ENCODE measurements around the gene OR14A16.

The OR14A16 gene

GRCh38 chr1:247845693-247846017 is 21.7 kb upstream of the OR14A16 start:
- no peaks in the 10 kb centered on the region for H3K36me3 ChIP-seq (ENCODE audit: control insufficient read depth, insufficient read depth, low read length)
- H3K9ac ChIP-seq (ENCODE audit: low read length), result no peak overlapping the region
- H3K27ac ChIP-seq (ENCODE audit: low read depth, low read length), result no peak overlapping the region
- no peak overlapping the region for H3K4me3 ChIP-seq (ENCODE audit: low read depth, low read length)
- no peaks in the 10 kb centered on the region; the same call in 1 of the 2 replicates for H3K9me3 ChIP-seq (ENCODE audit: control insufficient read depth, insufficient read depth, low read depth, low read length)
- peaks cover 11% of the 10 kb centered on the region for H3K4me1 ChIP-seq (ENCODE audit: control insufficient read depth, insufficient read depth, low read length)
- H3K27me3 ChIP-seq (ENCODE audit: control insufficient read depth, insufficient read depth, low read length), result no peaks in the 10 kb centered on the region

- Histone ChIP-seq H3K27me3 (ENCODE audit: control insufficient read depth, insufficient read depth, low read length) (no peaks in the 10 kb centered on the region), H3K4me3 (ENCODE audit: low read depth, low read length) (no peak overlapping the region), H3K4me1 (ENCODE audit: control insufficient read depth, insufficient read depth, low read length) (peaks cover 11% of the 10 kb centered on the region), H3K27ac (ENCODE audit: low read depth, low read length) (no peak overlapping the region), H3K9ac (ENCODE audit: low read length) (no peak overlapping the region), H3K9me3 (ENCODE audit: control insufficient read depth, insufficient read depth, low read depth, low read length) (no peaks in the 10 kb centered on the region; the same call in 1 of the 2 replicates), H3K36me3 (ENCODE audit: control insufficient read depth, insufficient read depth, low read length) (no peaks in the 10 kb centered on the region)
Observed at GRCh38 chr1:247845011-247845692, 21.2 kb upstream of the OR14A16 start.

- Histone ChIP-seq H3K9ac (ENCODE audit: low read length) (no peak overlapping the region), H3K27ac (ENCODE audit: low read depth, low read length) (no peak overlapping the region), H3K27me3 (ENCODE audit: control insufficient read depth, insufficient read depth, low read length) (no peaks in the 10 kb centered on the region), H3K4me3 (ENCODE audit: low read depth, low read length) (no peak overlapping the region), H3K9me3 (ENCODE audit: control insufficient read depth, insufficient read depth, low read depth, low read length) (no peaks in the 10 kb centered on the region; the same call in 1 of the 2 replicates), H3K36me3 (ENCODE audit: control insufficient read depth, insufficient read depth, low read length) (no peaks in the 10 kb centered on the region), H3K4me1 (ENCODE audit: control insufficient read depth, insufficient read depth, low read length) (peaks cover 11% of the 10 kb centered on the region)
Observed at GRCh38 chr1:247843411-247843810, 19.5 kb upstream of the OR14A16 start.

GRCh38 chr1:247841796-247842195 is 17.9 kb upstream of the OR14A16 start, which contains the start of gene OR11L1:
Gene OR11L1 (minus strand): TSS chr1:247841896. CDS start chr1:247841896, 0 bp downstream.
- no peaks in the 10 kb centered on the region for H3K36me3 ChIP-seq (ENCODE audit: control insufficient read depth, insufficient read depth, low read length)
- no peak within 1 kb of the TSS for H3K9ac ChIP-seq (ENCODE audit: low read length)
- H3K9me3 ChIP-seq (ENCODE audit: control insufficient read depth, insufficient read depth, low read depth, low read length), result no peaks in the 10 kb centered on the region; the same call in 1 of the 2 replicates
- H3K4me3 ChIP-seq (ENCODE audit: low read depth, low read length), result no peak within 1 kb of the TSS
- H3K4me1 ChIP-seq (ENCODE audit: control insufficient read depth, insufficient read depth, low read length), result peaks cover 11% of the 10 kb centered on the region
- no peak within 1 kb of the TSS for H3K27ac ChIP-seq (ENCODE audit: low read depth, low read length)
- H3K27me3 ChIP-seq (ENCODE audit: control insufficient read depth, insufficient read depth, low read length), result no peaks in the 10 kb centered on the region

GRCh38 chr1:247840818-247841217 is 16.9 kb upstream of the OR14A16 start:
- Histone ChIP-seq H3K4me1 (ENCODE audit: control insufficient read depth, insufficient read depth, low read length) (peaks cover 11% of the 10 kb centered on the region), H3K4me3 (ENCODE audit: low read depth, low read length) (no peak overlapping the region), H3K9me3 (ENCODE audit: control insufficient read depth, insufficient read depth, low read depth, low read length) (no peaks in the 10 kb centered on the region; the same call in 1 of the 2 replicates), H3K9ac (ENCODE audit: low read length) (no peak overlapping the region), H3K27me3 (ENCODE audit: control insufficient read depth, insufficient read depth, low read length) (no peaks in the 10 kb centered on the region), H3K27ac (ENCODE audit: low read depth, low read length) (no peak overlapping the region), H3K36me3 (ENCODE audit: control insufficient read depth, insufficient read depth, low read length) (no peaks in the 10 kb centered on the region)

GRCh38 chr1:247833601-247834000 is 9.7 kb upstream of the OR14A16 start:
- no peaks in the 10 kb centered on the region for H3K4me1 ChIP-seq (ENCODE audit: control insufficient read depth, insufficient read depth, low read length)
- H3K36me3 ChIP-seq (ENCODE audit: control insufficient read depth, insufficient read depth, low read length), result no peaks in the 10 kb centered on the region
- H3K9me3 ChIP-seq (ENCODE audit: control insufficient read depth, insufficient read depth, low read depth, low read length), result no peaks in the 10 kb centered on the region

GRCh38 chr1:247829656-247830055 is 5.7 kb upstream of the OR14A16 start:
- no peaks in the 10 kb centered on the region for H3K4me1 ChIP-seq (ENCODE audit: control insufficient read depth, insufficient read depth, low read length)
- H3K9ac ChIP-seq (ENCODE audit: low read length), result no peak overlapping the region
- no peaks in the 10 kb centered on the region for H3K9me3 ChIP-seq (ENCODE audit: control insufficient read depth, insufficient read depth, low read depth, low read length)
- H3K27ac ChIP-seq (ENCODE audit: low read depth, low read length), result no peak overlapping the region
- H3K4me3 ChIP-seq (ENCODE audit: low read depth, low read length), result no peak overlapping the region
- H3K27me3 ChIP-seq (ENCODE audit: control insufficient read depth, insufficient read depth, low read length), result no peaks in the 10 kb centered on the region
- H3K36me3 ChIP-seq (ENCODE audit: control insufficient read depth, insufficient read depth, low read length), result no peaks in the 10 kb centered on the region

More at GRCh38 chr1:247833601-247834000, 9.7 kb upstream of the OR14A16 start:
- Histone ChIP-seq H3K27me3 (ENCODE audit: control insufficient read depth, insufficient read depth, low read length) (no peaks in the 10 kb centered on the region), H3K9ac (ENCODE audit: low read length) (no peak overlapping the region), H3K4me3 (ENCODE audit: low read depth, low read length) (no peak overlapping the region), H3K27ac (ENCODE audit: low read depth, low read length) (no peak overlapping the region)

GRCh38 chr1:247825362-247825761 is 1.4 kb upstream of the OR14A16 start:
- H3K4me3 ChIP-seq (ENCODE audit: low read depth, low read length), result no peak overlapping the region
- peaks cover 8% of the 10 kb centered on the region; the same call in 1 of the 2 replicates for H3K4me1 ChIP-seq (ENCODE audit: control insufficient read depth, insufficient read depth, low read length)
- H3K36me3 ChIP-seq (ENCODE audit: control insufficient read depth, insufficient read depth, low read length), result no peaks in the 10 kb centered on the region
- no peaks in the 10 kb centered on the region for H3K9me3 ChIP-seq (ENCODE audit: control insufficient read depth, insufficient read depth, low read depth, low read length)
- no peak overlapping the region for H3K27ac ChIP-seq (ENCODE audit: low read depth, low read length)
- no peak overlapping the region for H3K9ac ChIP-seq (ENCODE audit: low read length)
- H3K27me3 ChIP-seq (ENCODE audit: control insufficient read depth, insufficient read depth, low read length), result no peaks in the 10 kb centered on the region

GRCh38 chr1:247822060-247822459 is 1.9 kb downstream of the OR14A16 start:
- no peak overlapping the region for H3K9ac ChIP-seq (ENCODE audit: low read length)
- no peaks in the 10 kb centered on the region for H3K36me3 ChIP-seq (ENCODE audit: control insufficient read depth, insufficient read depth, low read length)
- H3K4me1 ChIP-seq (ENCODE audit: control insufficient read depth, insufficient read depth, low read length), result peaks cover 8% of the 10 kb centered on the region; the same call in 1 of the 2 replicates
- H3K27me3 ChIP-seq (ENCODE audit: control insufficient read depth, insufficient read depth, low read length), result no peaks in the 10 kb centered on the region
- H3K4me3 ChIP-seq (ENCODE audit: low read depth, low read length), result no peak overlapping the region
- H3K9me3 ChIP-seq (ENCODE audit: control insufficient read depth, insufficient read depth, low read depth, low read length), result no peaks in the 10 kb centered on the region
- no peak overlapping the region for H3K27ac ChIP-seq (ENCODE audit: low read depth, low read length)

GRCh38 chr1:247812637-247813036 is 11.3 kb downstream of the OR14A16 start:
- H3K9me3 ChIP-seq (ENCODE audit: control insufficient read depth, insufficient read depth, low read depth, low read length), result peaks cover 4% of the 10 kb centered on the region; the same call in 1 of the 2 replicates
- no peak overlapping the region for H3K4me3 ChIP-seq (ENCODE audit: low read depth, low read length)
- no peak overlapping the region for H3K27ac ChIP-seq (ENCODE audit: low read depth, low read length)
- H3K36me3 ChIP-seq (ENCODE audit: control insufficient read depth, insufficient read depth, low read length), result no peaks in the 10 kb centered on the region
- no peaks in the 10 kb centered on the region for H3K4me1 ChIP-seq (ENCODE audit: control insufficient read depth, insufficient read depth, low read length)
- H3K27me3 ChIP-seq (ENCODE audit: control insufficient read depth, insufficient read depth, low read length), result no peaks in the 10 kb centered on the region
- no peak overlapping the region for H3K9ac ChIP-seq (ENCODE audit: low read length)

GRCh38 chr1:247797518-247797917 is 26.4 kb downstream of the OR14A16 start:
- H3K4me3 ChIP-seq (ENCODE audit: low read depth, low read length), result no peak overlapping the region
- H3K4me1 ChIP-seq (ENCODE audit: control insufficient read depth, insufficient read depth, low read length), result no peaks in the 10 kb centered on the region
- no peak overlapping the region for H3K9ac ChIP-seq (ENCODE audit: low read length)
- H3K36me3 ChIP-seq (ENCODE audit: control insufficient read depth, insufficient read depth, low read length), result no peaks in the 10 kb centered on the region
- no peaks in the 10 kb centered on the region for H3K27me3 ChIP-seq (ENCODE audit: control insufficient read depth, insufficient read depth, low read length)
- H3K27ac ChIP-seq (ENCODE audit: low read depth, low read length), result no peak overlapping the region
- H3K9me3 ChIP-seq (ENCODE audit: control insufficient read depth, insufficient read depth, low read depth, low read length), result peaks cover 19% of the 10 kb centered on the region
